Measurements from ENCODE around the gene FBF1.

DNA sequence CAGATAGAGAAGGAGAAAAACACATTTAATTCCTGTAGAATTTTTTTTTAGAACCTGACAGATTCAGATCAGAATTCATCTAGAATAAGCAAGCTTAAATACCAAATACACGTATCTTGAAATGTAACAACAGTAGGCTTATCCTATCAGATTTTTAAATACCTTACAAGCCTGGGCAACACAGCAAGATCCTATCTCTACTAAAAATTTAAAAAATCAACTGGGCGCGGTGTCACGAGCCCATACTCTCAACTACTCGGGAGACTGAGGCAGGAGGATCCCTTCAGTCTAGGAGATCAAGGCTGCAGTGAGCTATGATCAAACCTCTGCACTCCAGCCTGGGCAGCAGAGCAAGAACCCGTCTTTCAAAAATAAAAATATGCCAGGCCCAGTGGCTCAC lies 24.6 kb upstream of the FBF1 start:
- TF ChIP-seq, protein P1, sequence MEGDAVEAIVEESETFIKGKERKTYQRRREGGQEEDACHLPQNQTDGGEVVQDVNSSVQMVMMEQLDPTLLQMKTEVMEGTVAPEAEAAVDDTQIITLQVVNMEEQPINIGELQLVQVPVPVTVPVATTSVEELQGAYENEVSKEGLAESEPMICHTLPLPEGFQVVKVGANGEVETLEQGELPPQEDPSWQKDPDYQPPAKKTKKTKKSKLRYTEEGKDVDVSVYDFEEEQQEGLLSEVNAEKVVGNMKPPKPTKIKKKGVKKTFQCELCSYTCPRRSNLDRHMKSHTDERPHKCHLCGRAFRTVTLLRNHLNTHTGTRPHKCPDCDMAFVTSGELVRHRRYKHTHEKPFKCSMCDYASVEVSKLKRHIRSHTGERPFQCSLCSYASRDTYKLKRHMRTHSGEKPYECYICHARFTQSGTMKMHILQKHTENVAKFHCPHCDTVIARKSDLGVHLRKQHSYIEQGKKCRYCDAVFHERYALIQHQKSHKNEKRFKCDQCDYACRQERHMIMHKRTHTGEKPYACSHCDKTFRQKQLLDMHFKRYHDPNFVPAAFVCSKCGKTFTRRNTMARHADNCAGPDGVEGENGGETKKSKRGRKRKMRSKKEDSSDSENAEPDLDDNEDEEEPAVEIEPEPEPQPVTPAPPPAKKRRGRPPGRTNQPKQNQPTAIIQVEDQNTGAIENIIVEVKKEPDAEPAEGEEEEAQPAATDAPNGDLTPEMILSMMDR (IDR thresholded peaks at IDR 0.05), result no peak
- no peak for TF ChIP-seq POLR2A (IDR thresholded peaks at IDR 0.05)
